ENCODE data around the gene GRID1. TPM values are rescaled to one million over a fixed set of nuclear protein-coding genes. Genes with fewer than 3 reads are reported as not detected.

GRID1 gene
- total RNA-seq, 1 donor from 2014 or later = not detected

GRCh38 chr10:86068231-86069054 lies 298.2 kb downstream of the GRID1 start:
- ATAC-seq (ENCODE audit: low read depth) = no peak
- Mint-ChIP-seq H3K27ac (no peak overlapping the region), H3K36me3 (ENCODE audit: low read depth) (no peaks in the 10 kb centered on the region), H3K4me1 (no peaks in the 10 kb centered on the region), H3K9me3 (no peaks in the 10 kb centered on the region), H3K27me3 (peaks cover 9% of the 10 kb centered on the region), H3K4me3 (no peak overlapping the region)
- DNase-seq = no peak
- TF ChIP-seq CTCF (IDR thresholded peaks at IDR 0.05) = no peak
- POLR2A ChIA-PET = no interaction called here
- CTCF ChIA-PET = no interaction called here
- intact Hi-C loops (cut with micrococcal nuclease) = no loop called here

GRCh38 chr10:86067436-86068050 lies 299.1 kb downstream of the GRID1 start:
- H3K36me3 Mint-ChIP-seq (ENCODE audit: low read depth) = no peaks in the 10 kb centered on the region
- no peak for DNase-seq
- H3K27ac Mint-ChIP-seq = no peak overlapping the region
- no peaks in the 10 kb centered on the region for H3K4me1 Mint-ChIP-seq
- no peak overlapping the region for H3K4me3 Mint-ChIP-seq
- ChIA-PET POLR2A (no interaction called here), CTCF (no interaction called here)
- no peak for TF ChIP-seq CTCF (IDR thresholded peaks at IDR 0.05)
- H3K27me3 Mint-ChIP-seq = peaks cover 9% of the 10 kb centered on the region
- no peaks in the 10 kb centered on the region for H3K9me3 Mint-ChIP-seq
- intact Hi-C loops (cut with micrococcal nuclease) = no loop called here
- ATAC-seq (ENCODE audit: low read depth) = no peak

- ChIA-PET POLR2A (no interaction called here), CTCF (no interaction called here)
- H3K9me3 Mint-ChIP-seq = no peaks in the 10 kb centered on the region
- DNase-seq = no peak
- ATAC-seq (ENCODE audit: low read depth) = no peak
- no peak for TF ChIP-seq CTCF (IDR thresholded peaks at IDR 0.05)
- peaks cover 9% of the 10 kb centered on the region for H3K27me3 Mint-ChIP-seq
- no peaks in the 10 kb centered on the region for H3K4me1 Mint-ChIP-seq
- H3K36me3 Mint-ChIP-seq (ENCODE audit: low read depth) = no peaks in the 10 kb centered on the region
- no peak overlapping the region for H3K27ac Mint-ChIP-seq
- intact Hi-C loops (cut with micrococcal nuclease) = no loop called here
- H3K4me3 Mint-ChIP-seq = no peak overlapping the region
Measured at GRCh38 chr10:86066696-86067095, 299.9 kb downstream of the GRID1 start.

- POLR2A ChIA-PET = no interaction called here
- H3K27me3 Mint-ChIP-seq = peaks cover 9% of the 10 kb centered on the region
- CTCF ChIA-PET = no interaction called here
- H3K4me1 Mint-ChIP-seq = no peaks in the 10 kb centered on the region
- H3K9me3 Mint-ChIP-seq = no peaks in the 10 kb centered on the region
- no peak overlapping the region for H3K4me3 Mint-ChIP-seq
- DNase-seq (no peak), ATAC-seq (ENCODE audit: low read depth) (no peak)
- intact Hi-C loops (cut with micrococcal nuclease) = no loop called here
- H3K36me3 Mint-ChIP-seq (ENCODE audit: low read depth) = no peaks in the 10 kb centered on the region
- TF ChIP-seq CTCF (IDR thresholded peaks at IDR 0.05) = no peak
- no peak overlapping the region for H3K27ac Mint-ChIP-seq
Measured at GRCh38 chr10:86065711-86066251, 300.8 kb downstream of the GRID1 start.

GRCh38 chr10:86064931-86065662 lies 301.5 kb downstream of the GRID1 start:
- H3K4me1 Mint-ChIP-seq = no peaks in the 10 kb centered on the region
- no peak for TF ChIP-seq CTCF (IDR thresholded peaks at IDR 0.05)
- H3K27ac Mint-ChIP-seq = no peak overlapping the region
- intact Hi-C loops (cut with micrococcal nuclease) = no loop called here
- H3K27me3 Mint-ChIP-seq = peaks cover 9% of the 10 kb centered on the region
- CTCF ChIA-PET = no interaction called here
- no peak overlapping the region for H3K4me3 Mint-ChIP-seq
- H3K9me3 Mint-ChIP-seq = no peaks in the 10 kb centered on the region
- no peak for ATAC-seq (ENCODE audit: low read depth)
- DNase-seq = no peak
- POLR2A ChIA-PET = no interaction called here
- no peaks in the 10 kb centered on the region for H3K36me3 Mint-ChIP-seq (ENCODE audit: low read depth)

Data from activated B cell treated with CpG ODN at 0.5 μM for 24 hours (primary cell).